Upper lobe of left lung (tissue), 4 donors: ENCODE data around the gene CNTNAP3.

Experiments
- CTCF ChIP-seq, 6 experiments: fragments of 450-650 bp in 4 of 6; fragments of 200-600 bp in 2 of 6; sonication (generic) in 2 of 6; IDR thresholded peaks; one replicate each; pipeline ENCODE4 v1.5.1; 2016 to 2019; ENCODE audit warnings: antibody characterized with exemption in 6 of 6
- POLR2A ChIP-seq, 4 donors: fragments of 450-650 bp; IDR thresholded peaks; one replicate each; pipeline ENCODE4 v1.5.1; 2016 to 2017; ENCODE audit warnings: antibody characterized with exemption in 4 of 4, mild to moderate bottlenecking in 2 of 4
- POLR2AphosphoS5 ChIP-seq, 2 donors: sonication (generic); formaldehyde crosslinking; IDR thresholded peaks; one replicate each; pipeline ENCODE4 v1.5.1; 2017; ENCODE audit warnings: antibody characterized with exemption in 2 of 2

- TF ChIP-seq CTCF (IDR thresholded peaks at IDR 0.05) = no peak
- no peak for TF ChIP-seq POLR2A (IDR thresholded peaks at IDR 0.05)
- no peak for TF ChIP-seq POLR2AphosphoS5 (IDR thresholded peaks at IDR 0.05)
These were observed 179.8 kb downstream of the CNTNAP3 start for GRCh38 chr9:39108145-39108544.
